ENCODE data around the gene GPR37L1.

Gene GPR37L1

DNA sequence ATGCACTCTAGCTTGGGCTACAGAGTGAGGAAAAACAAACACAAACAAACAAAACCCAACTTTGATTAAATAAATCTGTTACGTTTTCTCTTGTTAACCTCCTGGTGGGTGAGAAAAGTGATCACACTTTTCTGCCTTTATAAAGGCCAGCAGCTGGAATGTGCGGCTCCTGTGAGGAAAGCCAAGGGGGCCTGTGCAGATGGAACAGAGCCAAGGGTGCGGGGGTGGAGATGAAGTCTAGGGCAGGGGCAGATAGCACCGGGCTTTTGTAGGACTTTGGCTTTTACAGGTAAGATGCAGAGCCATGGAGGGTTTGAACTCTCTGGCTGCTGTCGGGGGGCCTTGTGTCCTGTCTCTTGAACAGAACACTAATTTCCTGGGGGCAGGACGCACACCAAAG lies 40.7 kb upstream of the GPR37L1 start:
- TF ChIP-seq, protein P1, sequence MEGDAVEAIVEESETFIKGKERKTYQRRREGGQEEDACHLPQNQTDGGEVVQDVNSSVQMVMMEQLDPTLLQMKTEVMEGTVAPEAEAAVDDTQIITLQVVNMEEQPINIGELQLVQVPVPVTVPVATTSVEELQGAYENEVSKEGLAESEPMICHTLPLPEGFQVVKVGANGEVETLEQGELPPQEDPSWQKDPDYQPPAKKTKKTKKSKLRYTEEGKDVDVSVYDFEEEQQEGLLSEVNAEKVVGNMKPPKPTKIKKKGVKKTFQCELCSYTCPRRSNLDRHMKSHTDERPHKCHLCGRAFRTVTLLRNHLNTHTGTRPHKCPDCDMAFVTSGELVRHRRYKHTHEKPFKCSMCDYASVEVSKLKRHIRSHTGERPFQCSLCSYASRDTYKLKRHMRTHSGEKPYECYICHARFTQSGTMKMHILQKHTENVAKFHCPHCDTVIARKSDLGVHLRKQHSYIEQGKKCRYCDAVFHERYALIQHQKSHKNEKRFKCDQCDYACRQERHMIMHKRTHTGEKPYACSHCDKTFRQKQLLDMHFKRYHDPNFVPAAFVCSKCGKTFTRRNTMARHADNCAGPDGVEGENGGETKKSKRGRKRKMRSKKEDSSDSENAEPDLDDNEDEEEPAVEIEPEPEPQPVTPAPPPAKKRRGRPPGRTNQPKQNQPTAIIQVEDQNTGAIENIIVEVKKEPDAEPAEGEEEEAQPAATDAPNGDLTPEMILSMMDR (IDR thresholded peaks at IDR 0.05; ENCODE audit: borderline replicate concordance, insufficient read depth, low read depth, low read length) = no peak

DNA sequence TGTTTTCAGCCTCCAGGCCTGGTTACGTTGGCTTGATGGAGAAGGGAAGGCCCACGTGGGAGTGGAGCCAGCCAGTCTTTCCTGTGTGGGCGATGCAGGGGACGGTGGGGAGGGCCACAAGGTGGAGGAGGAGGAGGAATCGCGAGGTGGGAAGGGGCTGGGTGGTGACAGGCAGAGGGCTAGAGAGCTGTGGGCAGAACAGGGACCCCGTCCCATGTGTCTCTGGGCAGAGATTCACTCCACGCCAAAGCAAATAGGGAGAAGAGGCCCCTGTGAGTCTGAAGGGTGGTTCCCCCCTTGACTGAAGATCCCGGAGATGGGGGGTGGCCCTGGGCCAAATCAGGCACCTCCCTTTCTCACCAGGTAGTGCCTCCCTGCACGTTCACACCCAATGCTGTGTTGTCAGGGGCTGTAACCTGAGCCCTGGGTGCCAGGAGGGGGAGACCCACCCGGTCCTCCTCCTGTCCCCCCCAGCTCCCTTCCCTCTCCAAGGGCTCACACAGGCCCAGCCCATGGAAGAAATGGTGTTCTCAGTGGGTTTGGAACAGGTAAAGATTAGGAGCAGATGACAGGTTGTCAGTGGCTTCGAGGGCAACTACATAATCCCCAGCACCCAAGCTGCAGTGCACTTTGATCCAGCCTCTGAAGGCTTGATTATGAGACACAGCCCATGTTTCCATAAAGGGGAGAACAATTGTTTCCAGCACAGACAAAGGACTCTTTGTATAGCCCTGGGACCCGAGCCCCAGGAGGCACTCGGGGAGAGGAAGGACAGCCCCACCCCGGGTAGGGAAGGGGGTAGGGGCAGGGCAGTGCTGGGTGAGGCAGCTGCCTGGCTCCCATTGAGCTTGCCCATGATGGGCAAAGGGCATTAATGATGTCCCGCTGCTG lies 37.7 kb upstream of the GPR37L1 start:
- no peak overlapping the region for H3K4me3 ChIP-seq (ENCODE audit: low read depth, low read length)
- TF ChIP-seq, protein P1 (IDR thresholded peaks at IDR 0.05; ENCODE audit: borderline replicate concordance, insufficient read depth, low read depth, low read length) = no peak

More for the DNA sequence above, 40.7 kb upstream of the GPR37L1 start:
- no peak overlapping the region for H3K4me3 ChIP-seq (ENCODE audit: low read depth, low read length)

DNA sequence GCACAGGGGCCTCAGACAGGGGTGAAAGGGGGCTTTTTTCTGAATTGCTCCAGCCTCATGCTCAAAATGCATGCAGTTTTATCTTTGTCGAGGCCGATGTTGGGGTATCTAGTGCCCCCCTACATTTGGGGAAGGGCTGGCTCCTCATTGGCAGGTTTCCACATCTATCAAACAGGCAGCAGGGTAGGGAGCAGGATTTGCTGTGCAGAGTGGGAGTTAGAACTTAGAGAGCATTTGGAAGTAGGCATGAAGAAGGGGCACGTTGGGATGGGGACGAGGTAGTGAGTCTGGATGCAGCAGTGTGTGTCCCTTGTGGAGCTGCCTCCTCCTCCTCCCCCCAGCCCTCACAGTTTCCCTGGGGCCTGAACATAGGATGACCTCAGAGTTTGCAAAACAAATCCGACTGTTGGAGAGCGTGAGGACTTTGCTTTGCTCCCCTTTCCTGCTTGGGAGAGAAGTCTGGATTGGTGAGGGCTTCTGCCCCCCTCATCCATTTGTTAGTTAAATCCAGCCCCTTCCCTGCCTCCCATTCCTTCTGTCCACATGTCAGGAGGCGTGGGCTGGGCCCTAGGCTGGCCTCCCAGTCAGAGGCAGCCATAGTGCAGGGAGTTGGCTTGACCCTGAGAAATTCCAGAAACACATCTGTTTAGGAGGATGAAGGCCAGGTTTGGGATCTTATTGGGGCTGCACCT lies 36.9 kb upstream of the GPR37L1 start:
- TF ChIP-seq, protein P1 (IDR thresholded peaks at IDR 0.05; ENCODE audit: borderline replicate concordance, insufficient read depth, low read depth, low read length) = no peak
- no peak overlapping the region for H3K4me3 ChIP-seq (ENCODE audit: low read depth, low read length)

DNA sequence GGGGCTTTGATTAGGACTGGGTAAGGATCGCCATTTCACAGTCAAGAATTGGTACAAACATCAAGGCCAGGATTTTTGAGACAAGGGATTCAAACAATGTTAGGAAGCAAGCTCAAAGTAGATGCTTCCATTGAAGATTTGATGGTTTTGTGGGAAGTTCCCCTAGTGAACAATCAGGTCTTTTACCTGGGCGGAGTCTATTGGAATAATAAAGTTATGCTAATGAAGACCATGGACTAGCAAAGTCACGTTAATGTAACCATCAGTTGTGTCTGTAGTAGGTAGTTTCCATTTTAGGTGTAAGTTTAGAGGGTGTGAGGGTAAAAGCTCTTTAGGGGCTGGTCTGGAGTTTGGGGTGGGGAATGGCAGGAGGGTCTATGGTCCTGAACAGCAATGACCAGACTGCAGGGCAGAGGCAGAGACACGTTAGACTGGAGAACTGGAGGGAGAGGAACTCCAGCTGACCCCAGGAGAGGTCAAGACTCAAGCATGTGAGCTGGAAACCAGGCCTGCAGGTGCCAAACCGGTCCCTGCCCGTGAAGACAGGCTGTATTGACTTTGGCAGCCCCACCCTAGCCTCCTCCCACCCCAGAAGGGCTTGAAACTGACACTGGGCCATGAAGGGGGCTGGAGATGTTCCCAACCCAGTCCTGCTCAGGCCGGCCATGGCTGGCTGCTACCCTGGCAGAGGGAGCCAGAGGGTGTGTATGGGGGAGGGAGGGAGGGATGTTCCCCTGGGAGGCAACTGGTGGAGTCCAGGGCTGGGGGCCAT lies 36.0 kb upstream of the GPR37L1 start:
- TF ChIP-seq, protein P1 (IDR thresholded peaks at IDR 0.05; ENCODE audit: borderline replicate concordance, insufficient read depth, low read depth, low read length) = no peak
- H3K4me3 ChIP-seq (ENCODE audit: low read depth, low read length) = no peak overlapping the region

DNA sequence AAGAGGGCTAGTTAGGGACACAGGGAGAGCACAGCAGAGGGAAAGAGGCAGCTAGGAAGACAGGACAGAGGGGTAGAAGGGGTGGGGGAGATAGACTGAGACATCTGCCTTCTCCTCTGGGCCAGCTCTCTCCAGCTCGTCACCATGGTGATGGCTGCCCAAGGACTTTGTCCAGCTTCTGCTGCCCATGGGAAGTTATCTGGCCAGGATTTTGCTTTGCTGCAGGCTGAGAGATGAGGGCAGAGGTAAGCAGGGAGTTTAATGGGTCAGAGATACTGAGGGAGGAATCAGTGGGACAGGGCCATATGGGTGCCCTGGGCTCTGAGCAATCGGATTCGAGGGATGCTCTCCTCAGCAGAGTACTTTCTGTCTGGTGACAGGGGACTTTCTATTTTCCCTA lies 34.5 kb upstream of the GPR37L1 start:
- no peak overlapping the region for H3K4me3 ChIP-seq (ENCODE audit: low read depth, low read length)
- TF ChIP-seq, protein P1 (IDR thresholded peaks at IDR 0.05; ENCODE audit: borderline replicate concordance, insufficient read depth, low read depth, low read length) = no peak

DNA sequence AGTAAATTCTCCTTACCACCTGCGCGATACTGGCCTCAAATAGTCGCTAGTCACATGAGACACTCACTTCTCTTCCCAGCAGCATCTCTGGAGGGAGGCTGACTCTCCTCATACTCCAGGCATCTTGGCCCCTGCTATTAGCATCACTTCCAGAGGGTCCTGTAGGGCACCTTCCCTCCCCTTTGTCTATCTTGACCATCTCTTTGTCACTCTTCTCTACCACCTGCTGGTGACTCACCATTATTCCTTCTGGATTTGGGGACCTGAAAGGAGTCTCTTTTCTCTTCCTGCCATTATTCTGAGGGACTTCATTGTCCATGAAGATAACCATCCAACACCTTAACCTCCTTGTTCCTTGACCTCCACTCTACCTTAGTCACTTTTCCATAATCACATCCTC lies 31.7 kb upstream of the GPR37L1 start:
- TF ChIP-seq, protein P1 (IDR thresholded peaks at IDR 0.05; ENCODE audit: borderline replicate concordance, insufficient read depth, low read depth, low read length) = no peak
- no peak overlapping the region for H3K4me3 ChIP-seq (ENCODE audit: low read depth, low read length)
